Measurements from ENCODE around the gene SCNN1B. TPM values are rescaled to one million over a fixed set of nuclear protein-coding genes. Genes with fewer than 3 reads are reported as not detected.
"Not testable (repeated sequence)": the region's sequence is repeated elsewhere in the genome, so short reads cannot be mapped to it uniquely, and the experiment has no call there.

The SCNN1B gene
- total and polyA plus RNA-seq, 3 experiments from 2014 or later, result not detected

- Mint-ChIP-seq H3K36me3 (peaks cover 5 to 91% (median 20%) of the 10 kb centered on the region in 3 donors), H3K4me3 (no peak overlapping the region), H3K9me3 (no peaks in the 10 kb centered on the region), H3K27ac (peak overlapping the region in 1 of 8 donors; percentile 3), H3K4me1 (no peaks in the 10 kb centered on the region), H3K27me3 (no peaks in the 10 kb centered on the region)
- no peak overlapping the region for H3K4me3 ChIP-seq (ENCODE audit: low read length)
- H3K27ac ChIP-seq (ENCODE audit: low read depth, low read length), result no peak overlapping the region
- ChIA-PET CTCF (no interaction called here), POLR2A (no interaction called here)
- no peaks in the 10 kb centered on the region for H3K9me3 ChIP-seq (ENCODE audit: low read length)
- H3K36me3 ChIP-seq (ENCODE audit: insufficient read depth, low read length), result peaks cover 33% of the 10 kb centered on the region
- DNase-seq, result no peak
- no peaks in the 10 kb centered on the region for H3K27me3 ChIP-seq (ENCODE audit: insufficient read depth, low read length, poor library complexity, severe bottlenecking)
- no peaks in the 10 kb centered on the region for H3K4me1 ChIP-seq (ENCODE audit: insufficient read depth, low read length)
Observed at GRCh38 chr16:23394141-23394831, 92.2 kb downstream of the SCNN1B start.

- H3K4me1 ChIP-seq (ENCODE audit: insufficient read depth, low read length), result no peaks in the 10 kb centered on the region
- H3K36me3 Mint-ChIP-seq, result peaks cover 11 to 94% (median 23%) of the 10 kb centered on the region in 3 donors
- no peaks in the 10 kb centered on the region for H3K9me3 ChIP-seq (ENCODE audit: low read length)
- peak overlapping the region in 1 of 8 donors; percentile 54 for H3K27ac Mint-ChIP-seq
- H3K36me3 ChIP-seq (ENCODE audit: insufficient read depth, low read length), result peaks cover 36% of the 10 kb centered on the region
- ChIA-PET CTCF (no interaction called here), POLR2A (no interaction called here)
- H3K4me3 Mint-ChIP-seq, result no peak overlapping the region
- H3K4me3 ChIP-seq (ENCODE audit: low read length), result no peak overlapping the region
- H3K4me1 Mint-ChIP-seq, result no peaks in the 10 kb centered on the region
- no peak overlapping the region for H3K27ac ChIP-seq (ENCODE audit: low read depth, low read length)
- H3K9me3 Mint-ChIP-seq, result no peaks in the 10 kb centered on the region
- H3K27me3 ChIP-seq (ENCODE audit: insufficient read depth, low read length, poor library complexity, severe bottlenecking), result no peaks in the 10 kb centered on the region
- no peaks in the 10 kb centered on the region for H3K27me3 Mint-ChIP-seq
- DNase-seq, result no peak
Observed at GRCh38 chr16:23395732-23396131, 93.6 kb downstream of the SCNN1B start.

GRCh38 chr16:23397464-23397863 lies 95.4 kb downstream of the SCNN1B start:
- Histone ChIP-seq H3K9me3 (ENCODE audit: low read length) (no peaks in the 10 kb centered on the region), H3K27ac (ENCODE audit: low read depth, low read length) (no peak overlapping the region), H3K4me1 (ENCODE audit: insufficient read depth, low read length) (no peaks in the 10 kb centered on the region), H3K36me3 (ENCODE audit: insufficient read depth, low read length) (peaks cover 32% of the 10 kb centered on the region), H3K4me3 (ENCODE audit: low read length) (no peak overlapping the region), H3K27me3 (ENCODE audit: insufficient read depth, low read length, poor library complexity, severe bottlenecking) (no peaks in the 10 kb centered on the region)
- H3K27me3 Mint-ChIP-seq, result no peaks in the 10 kb centered on the region
- CTCF ChIA-PET, result no interaction called here
- no peaks in the 10 kb centered on the region for H3K9me3 Mint-ChIP-seq
- POLR2A ChIA-PET, result no interaction called here
- H3K27ac Mint-ChIP-seq, result peak overlapping the region in 2 of 8 donors; percentile 22 to 55
- no peak for DNase-seq
- H3K4me3 Mint-ChIP-seq, result no peak overlapping the region
- H3K4me1 Mint-ChIP-seq, result no peaks in the 10 kb centered on the region
- H3K36me3 Mint-ChIP-seq, result peaks cover 11 to 91% (median 32%) of the 10 kb centered on the region in 3 donors

GRCh38 chr16:23398987-23399805 lies 97.1 kb downstream of the SCNN1B start:
- Mint-ChIP-seq H3K36me3 (peaks cover 11 to 92% (median 43%) of the 10 kb centered on the region in 3 donors), H3K27ac (peak overlapping the region in 1 of 8 donors; percentile 58), H3K27me3 (no peaks in the 10 kb centered on the region), H3K9me3 (no peaks in the 10 kb centered on the region), H3K4me1 (no peaks in the 10 kb centered on the region), H3K4me3 (no peak overlapping the region)
- Histone ChIP-seq H3K36me3 (ENCODE audit: insufficient read depth, low read length) (peaks cover 46% of the 10 kb centered on the region), H3K27ac (ENCODE audit: low read depth, low read length) (no peak overlapping the region), H3K4me3 (ENCODE audit: low read length) (no peak overlapping the region), H3K9me3 (ENCODE audit: low read length) (no peaks in the 10 kb centered on the region), H3K4me1 (ENCODE audit: insufficient read depth, low read length) (no peaks in the 10 kb centered on the region), H3K27me3 (ENCODE audit: insufficient read depth, low read length, poor library complexity, severe bottlenecking) (no peaks in the 10 kb centered on the region)
- ChIA-PET CTCF (no interaction called here), POLR2A (no interaction called here)
- DNase-seq, result no peak

GRCh38 chr16:23400447-23400846 lies 98.3 kb downstream of the SCNN1B start:
- H3K4me3 ChIP-seq (ENCODE audit: low read length); H3K4me3 Mint-ChIP-seq; H3K27ac ChIP-seq (ENCODE audit: low read depth, low read length); H3K27me3 ChIP-seq (ENCODE audit: insufficient read depth, low read length, poor library complexity, severe bottlenecking); H3K9me3 ChIP-seq (ENCODE audit: low read length); H3K9me3 Mint-ChIP-seq; POLR2A ChIA-PET; H3K4me1 ChIP-seq (ENCODE audit: insufficient read depth, low read length); H3K27me3 Mint-ChIP-seq; H3K4me1 Mint-ChIP-seq; DNase-seq; CTCF ChIA-PET: not testable (repeated sequence)
- Mint-ChIP-seq H3K36me3 (peaks cover 11 to 94% (median 38%) of the 10 kb centered on the region in 3 donors), H3K27ac (peak overlapping the region in 1 of 8 donors; percentile 77)
- peaks cover 48% of the 10 kb centered on the region for H3K36me3 ChIP-seq (ENCODE audit: insufficient read depth, low read length)

- ChIA-PET CTCF (no interaction called here), POLR2A (no interaction called here)
- H3K27ac ChIP-seq (ENCODE audit: low read depth, low read length), result no peak overlapping the region
- Mint-ChIP-seq H3K4me1 (no peaks in the 10 kb centered on the region), H3K36me3 (peaks cover 11 to 94% (median 37%) of the 10 kb centered on the region in 3 donors), H3K9me3 (no peaks in the 10 kb centered on the region), H3K27ac (no peak overlapping the region), H3K4me3 (no peak overlapping the region), H3K27me3 (no peaks in the 10 kb centered on the region)
- no peaks in the 10 kb centered on the region for H3K4me1 ChIP-seq (ENCODE audit: insufficient read depth, low read length)
- no peak overlapping the region for H3K4me3 ChIP-seq (ENCODE audit: low read length)
- H3K27me3 ChIP-seq (ENCODE audit: insufficient read depth, low read length, poor library complexity, severe bottlenecking), result no peaks in the 10 kb centered on the region
- H3K36me3 ChIP-seq (ENCODE audit: insufficient read depth, low read length), result peaks cover 51% of the 10 kb centered on the region
- DNase-seq, result no peak
- H3K9me3 ChIP-seq (ENCODE audit: low read length), result no peaks in the 10 kb centered on the region
Observed at GRCh38 chr16:23401139-23401538, 99.0 kb downstream of the SCNN1B start.

GRCh38 chr16:23402100-23402499 lies 100.0 kb downstream of the SCNN1B start:
- no peak for DNase-seq
- Histone ChIP-seq H3K9me3 (ENCODE audit: low read length) (no peaks in the 10 kb centered on the region), H3K27ac (ENCODE audit: low read depth, low read length) (no peak overlapping the region), H3K36me3 (ENCODE audit: insufficient read depth, low read length) (peaks cover 53% of the 10 kb centered on the region), H3K4me3 (ENCODE audit: low read length) (no peak overlapping the region), H3K4me1 (ENCODE audit: insufficient read depth, low read length) (no peaks in the 10 kb centered on the region), H3K27me3 (ENCODE audit: insufficient read depth, low read length, poor library complexity, severe bottlenecking) (no peaks in the 10 kb centered on the region)
- H3K27ac Mint-ChIP-seq, result no peak overlapping the region
- no peaks in the 10 kb centered on the region for H3K4me1 Mint-ChIP-seq
- H3K9me3 Mint-ChIP-seq, result no peaks in the 10 kb centered on the region
- ChIA-PET POLR2A (no interaction called here), CTCF (no interaction called here)
- peaks cover 11 to 96% (median 40%) of the 10 kb centered on the region in 3 donors for H3K36me3 Mint-ChIP-seq
- no peak overlapping the region for H3K4me3 Mint-ChIP-seq
- no peaks in the 10 kb centered on the region for H3K27me3 Mint-ChIP-seq

- ChIA-PET POLR2A (interaction anchor here (0.5 kb wide), 1 partner anchor 96 kb away, joined by 6 read pairs; no protein-coding TSS in a partner anchor), CTCF (no interaction called here)
- Mint-ChIP-seq H3K36me3 (peaks cover 6 to 91% (median 43%) of the 10 kb centered on the region in 3 donors), H3K27ac (no peak overlapping the region), H3K9me3 (no peaks in the 10 kb centered on the region), H3K27me3 (no peaks in the 10 kb centered on the region), H3K4me3 (no peak overlapping the region), H3K4me1 (no peaks in the 10 kb centered on the region)
- Histone ChIP-seq H3K27me3 (ENCODE audit: insufficient read depth, low read length, poor library complexity, severe bottlenecking) (no peaks in the 10 kb centered on the region), H3K4me1 (ENCODE audit: insufficient read depth, low read length) (no peaks in the 10 kb centered on the region), H3K36me3 (ENCODE audit: insufficient read depth, low read length) (peaks cover 49% of the 10 kb centered on the region), H3K27ac (ENCODE audit: low read depth, low read length) (no peak overlapping the region), H3K9me3 (ENCODE audit: low read length) (no peaks in the 10 kb centered on the region), H3K4me3 (ENCODE audit: low read length) (no peak overlapping the region)
- DNase-seq, result no peak
Observed at GRCh38 chr16:23403547-23403946, 101.4 kb downstream of the SCNN1B start.

Measured in CD8-positive, alpha-beta memory T cell (primary cell).